ENCODE results near the gene UBR3.
"Not testable (repeated sequence)": the region's sequence is repeated elsewhere in the genome, so short reads cannot be mapped to it uniquely, and the experiment has no call there.

The UBR3 gene

GRCh38 chr2:170113168-170113894 is 286.1 kb downstream of the UBR3 start:
- Histone ChIP-seq H4K20me1 (ENCODE audit: insufficient read depth, low read length, poor library complexity, severe bottlenecking) (no peaks in the 10 kb centered on the region), H3F3A (ENCODE audit: low read depth) (no peaks in the 10 kb centered on the region), H3K9me3 (ENCODE audit: insufficient read depth, low read depth, low read length) (no peaks in the 10 kb centered on the region), H3K36me3 (ENCODE audit: insufficient read depth, low read length) (no peaks in the 10 kb centered on the region), H3K4me3 (ENCODE audit: low read length, poor library complexity, severe bottlenecking) (no peak overlapping the region), H3K4me1 (ENCODE audit: insufficient read depth, low read length, poor library complexity, severe bottlenecking) (no peaks in the 10 kb centered on the region), H2AFZ (ENCODE audit: low read length) (no peak overlapping the region), H3K79me2 (ENCODE audit: insufficient read depth, low read length) (no peaks in the 10 kb centered on the region), H3K4me2 (ENCODE audit: low read depth, low read length, poor library complexity, severe bottlenecking) (no peak overlapping the region), H3K9ac (ENCODE audit: low read depth, low read length, poor library complexity, severe bottlenecking) (no peak overlapping the region), H3K27me3 (ENCODE audit: insufficient read depth, low read length, poor library complexity, severe bottlenecking) (no peaks in the 10 kb centered on the region), H3K9me2 (replicated peaks; ENCODE audit: low read depth, low read length) (no peaks in the 10 kb centered on the region)
- TF ChIP-seq CTCF (conservative IDR thresholded peaks at IDR 0.05; ENCODE audit: low read length), result no peak
- no peak for TF ChIP-seq EZH2phosphoT487 (IDR thresholded peaks at IDR 0.05; ENCODE audit: borderline replicate concordance)

- H3K79me2 ChIP-seq (ENCODE audit: insufficient read depth, low read length), result no peaks in the 10 kb centered on the region
- TF ChIP-seq EZH2phosphoT487 (IDR thresholded peaks at IDR 0.05; ENCODE audit: borderline replicate concordance) (no peak), CTCF (conservative IDR thresholded peaks at IDR 0.05; ENCODE audit: low read length) (no peak)
- H4K20me1 ChIP-seq (ENCODE audit: insufficient read depth, low read length, poor library complexity, severe bottlenecking), result no peaks in the 10 kb centered on the region
- H3K4me2 ChIP-seq (ENCODE audit: low read depth, low read length, poor library complexity, severe bottlenecking), result no peak overlapping the region
- H3K27me3 ChIP-seq (ENCODE audit: insufficient read depth, low read length, poor library complexity, severe bottlenecking), result no peaks in the 10 kb centered on the region
- H3K4me3 ChIP-seq (ENCODE audit: low read length, poor library complexity, severe bottlenecking), result no peak overlapping the region
- H2AFZ ChIP-seq (ENCODE audit: low read length), result no peak overlapping the region
- H3K4me1 ChIP-seq (ENCODE audit: insufficient read depth, low read length, poor library complexity, severe bottlenecking), result no peaks in the 10 kb centered on the region
- H3K36me3 ChIP-seq (ENCODE audit: insufficient read depth, low read length), result no peaks in the 10 kb centered on the region
- H3F3A ChIP-seq (ENCODE audit: low read depth), result no peaks in the 10 kb centered on the region
- H3K9me2 ChIP-seq (replicated peaks; ENCODE audit: low read depth, low read length), result no peaks in the 10 kb centered on the region
- no peak overlapping the region for H3K9ac ChIP-seq (ENCODE audit: low read depth, low read length, poor library complexity, severe bottlenecking)
- H3K9me3 ChIP-seq (ENCODE audit: insufficient read depth, low read depth, low read length), result no peaks in the 10 kb centered on the region
Measured at GRCh38 chr2:170115501-170116229, 288.4 kb downstream of the UBR3 start.

- Histone ChIP-seq H3F3A (ENCODE audit: low read depth) (no peaks in the 10 kb centered on the region), H3K4me3 (ENCODE audit: low read length, poor library complexity, severe bottlenecking) (no peak overlapping the region), H2AFZ (ENCODE audit: low read length) (no peak overlapping the region), H3K27me3 (ENCODE audit: insufficient read depth, low read length, poor library complexity, severe bottlenecking) (no peaks in the 10 kb centered on the region), H3K9ac (ENCODE audit: low read depth, low read length, poor library complexity, severe bottlenecking) (no peak overlapping the region), H4K20me1 (ENCODE audit: insufficient read depth, low read length, poor library complexity, severe bottlenecking) (no peaks in the 10 kb centered on the region), H3K9me3 (ENCODE audit: insufficient read depth, low read depth, low read length) (no peaks in the 10 kb centered on the region), H3K79me2 (ENCODE audit: insufficient read depth, low read length) (no peaks in the 10 kb centered on the region), H3K9me2 (replicated peaks; ENCODE audit: low read depth, low read length) (no peaks in the 10 kb centered on the region), H3K36me3 (ENCODE audit: insufficient read depth, low read length) (no peaks in the 10 kb centered on the region), H3K4me2 (ENCODE audit: low read depth, low read length, poor library complexity, severe bottlenecking) (no peak overlapping the region), H3K4me1 (ENCODE audit: insufficient read depth, low read length, poor library complexity, severe bottlenecking) (peaks cover 7% of the 10 kb centered on the region)
- no peak for TF ChIP-seq EZH2phosphoT487 (IDR thresholded peaks at IDR 0.05; ENCODE audit: borderline replicate concordance)
- no peak for TF ChIP-seq CTCF (conservative IDR thresholded peaks at IDR 0.05; ENCODE audit: low read length)
Measured at GRCh38 chr2:170118641-170119040, 291.4 kb downstream of the UBR3 start.

GRCh38 chr2:170119326-170119725 is 292.1 kb downstream of the UBR3 start:
- H3K9me3 ChIP-seq (ENCODE audit: insufficient read depth, low read depth, low read length); H3F3A ChIP-seq (ENCODE audit: low read depth); H3K36me3 ChIP-seq (ENCODE audit: insufficient read depth, low read length); H3K9me2 ChIP-seq (replicated peaks; ENCODE audit: low read depth, low read length); H4K20me1 ChIP-seq (ENCODE audit: insufficient read depth, low read length, poor library complexity, severe bottlenecking); H3K4me2 ChIP-seq (ENCODE audit: low read depth, low read length, poor library complexity, severe bottlenecking); H3K4me1 ChIP-seq (ENCODE audit: insufficient read depth, low read length, poor library complexity, severe bottlenecking); H3K4me3 ChIP-seq (ENCODE audit: low read length, poor library complexity, severe bottlenecking); H3K27me3 ChIP-seq (ENCODE audit: insufficient read depth, low read length, poor library complexity, severe bottlenecking); H3K79me2 ChIP-seq (ENCODE audit: insufficient read depth, low read length); H3K9ac ChIP-seq (ENCODE audit: low read depth, low read length, poor library complexity, severe bottlenecking); H2AFZ ChIP-seq (ENCODE audit: low read length): not testable (repeated sequence)

Measured in Loucy (cell line).